ENCODE data around the gene BCAS1. TPM values are rescaled to one million over a fixed set of nuclear protein-coding genes. Genes with fewer than 3 reads are reported as not detected.

The BCAS1 gene
- total RNA-seq, 4 donors from 2014 or later, result 0.35 to 1.0 TPM; not detected in 2

DNA sequence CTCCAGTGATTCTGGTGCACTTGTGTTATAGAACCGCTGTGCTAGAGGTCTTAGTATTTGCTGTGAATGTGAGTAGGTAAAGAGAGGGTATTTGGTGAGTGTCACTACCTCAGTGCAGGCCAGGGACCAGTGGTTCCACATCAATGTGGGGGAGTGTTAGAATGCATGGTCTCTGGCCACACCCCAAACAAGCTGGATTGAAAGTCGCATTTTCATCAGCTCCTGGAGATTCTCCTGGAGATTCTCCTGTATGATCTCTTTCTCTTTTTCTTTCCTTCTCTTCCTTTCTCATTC, 26.8 kb upstream of the BCAS1 start:
- ATAC-seq, result no peak
- no peaks in the 10 kb centered on the region for H3K9me3 ChIP-seq
- no peak overlapping the region for H3K4me3 ChIP-seq
- H3K4me1 ChIP-seq, result no peaks in the 10 kb centered on the region
- WGBS, 2 donors (ENCODE audit: low coverage in 1 of 2), result 67 to 83% methylated on average over 2 of the region's 2 CpGs
- TF ChIP-seq POLR2A (IDR thresholded peaks at IDR 0.05) (no peak), EP300 (IDR thresholded peaks at IDR 0.05) (no peak)
- H3K36me3 ChIP-seq, result no peaks in the 10 kb centered on the region
- H3K27me3 ChIP-seq, result peaks cover 10% of the 10 kb centered on the region
- H3K27ac ChIP-seq, result no peak overlapping the region

DNA sequence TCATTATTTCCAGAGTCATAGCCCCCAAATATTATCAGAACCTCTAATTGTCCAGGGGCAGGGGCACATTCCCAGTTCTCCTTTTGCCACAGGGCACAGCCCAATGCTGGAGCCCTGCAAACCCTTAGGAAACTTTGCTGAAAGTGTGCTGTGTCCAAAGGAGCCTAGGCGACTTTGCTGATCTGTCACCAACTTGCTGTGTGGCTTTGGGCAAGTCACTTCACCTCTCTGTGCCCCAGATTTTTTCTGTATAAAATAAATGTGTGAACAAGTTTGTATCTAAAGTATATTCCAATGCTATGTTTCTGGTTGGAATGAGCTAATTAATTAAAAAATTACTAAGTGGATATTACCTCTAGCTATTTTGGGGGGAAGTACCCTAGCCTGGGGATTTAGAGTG, 25.4 kb upstream of the BCAS1 start:
- no peaks in the 10 kb centered on the region for H3K4me1 ChIP-seq
- H3K4me3 ChIP-seq, result no peak overlapping the region
- TF ChIP-seq EP300 (IDR thresholded peaks at IDR 0.05) (no peak), POLR2A (IDR thresholded peaks at IDR 0.05) (no peak), POLR2AphosphoS5 (IDR thresholded peaks at IDR 0.05) (no peak)
- TF ChIP-seq, protein P1, sequence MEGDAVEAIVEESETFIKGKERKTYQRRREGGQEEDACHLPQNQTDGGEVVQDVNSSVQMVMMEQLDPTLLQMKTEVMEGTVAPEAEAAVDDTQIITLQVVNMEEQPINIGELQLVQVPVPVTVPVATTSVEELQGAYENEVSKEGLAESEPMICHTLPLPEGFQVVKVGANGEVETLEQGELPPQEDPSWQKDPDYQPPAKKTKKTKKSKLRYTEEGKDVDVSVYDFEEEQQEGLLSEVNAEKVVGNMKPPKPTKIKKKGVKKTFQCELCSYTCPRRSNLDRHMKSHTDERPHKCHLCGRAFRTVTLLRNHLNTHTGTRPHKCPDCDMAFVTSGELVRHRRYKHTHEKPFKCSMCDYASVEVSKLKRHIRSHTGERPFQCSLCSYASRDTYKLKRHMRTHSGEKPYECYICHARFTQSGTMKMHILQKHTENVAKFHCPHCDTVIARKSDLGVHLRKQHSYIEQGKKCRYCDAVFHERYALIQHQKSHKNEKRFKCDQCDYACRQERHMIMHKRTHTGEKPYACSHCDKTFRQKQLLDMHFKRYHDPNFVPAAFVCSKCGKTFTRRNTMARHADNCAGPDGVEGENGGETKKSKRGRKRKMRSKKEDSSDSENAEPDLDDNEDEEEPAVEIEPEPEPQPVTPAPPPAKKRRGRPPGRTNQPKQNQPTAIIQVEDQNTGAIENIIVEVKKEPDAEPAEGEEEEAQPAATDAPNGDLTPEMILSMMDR (IDR thresholded peaks at IDR 0.05), result no peak
- H3K36me3 ChIP-seq, result no peaks in the 10 kb centered on the region
- no peak for ATAC-seq
- H3K27ac ChIP-seq, result no peak overlapping the region
- no peaks in the 10 kb centered on the region for H3K9me3 ChIP-seq
- H3K27me3 ChIP-seq, result peaks cover 10% of the 10 kb centered on the region
- 90 to 100% methylated on average over 1 of the region's 1 CpG for WGBS, 2 donors (ENCODE audit: low coverage in 1 of 2)

DNA sequence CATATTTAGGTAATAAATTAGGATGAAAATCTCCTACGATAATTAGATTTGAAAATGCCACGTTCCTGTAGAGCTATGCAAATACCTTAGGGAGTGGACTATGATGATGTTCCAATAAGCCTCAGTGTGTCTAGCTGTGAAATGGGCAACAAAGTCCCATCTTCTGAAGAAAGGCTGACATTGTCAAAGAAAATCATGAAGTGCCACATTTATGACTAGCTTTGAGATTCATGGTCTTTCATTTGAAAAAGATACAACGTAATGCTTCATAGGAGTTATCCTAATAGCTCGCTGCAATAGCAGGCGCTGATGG, 23.8 kb upstream of the BCAS1 start:
- no peak for ATAC-seq
- no peaks in the 10 kb centered on the region for H3K36me3 ChIP-seq
- H3K9me3 ChIP-seq, result no peaks in the 10 kb centered on the region
- no peak for TF ChIP-seq EP300 (IDR thresholded peaks at IDR 0.05)
- no peak for TF ChIP-seq POLR2AphosphoS5 (IDR thresholded peaks at IDR 0.05)
- no peak for TF ChIP-seq POLR2A (IDR thresholded peaks at IDR 0.05)
- TF ChIP-seq, protein P1 (IDR thresholded peaks at IDR 0.05), result no peak
- H3K27ac ChIP-seq, result no peak overlapping the region
- H3K27me3 ChIP-seq, result peaks cover 10% of the 10 kb centered on the region
- H3K4me1 ChIP-seq, result no peaks in the 10 kb centered on the region
- H3K4me3 ChIP-seq, result no peak overlapping the region
- WGBS, 2 donors (ENCODE audit: low coverage in 1 of 2), result 75 to 78% methylated on average over 4 to 5 of the region's 5 CpGs

DNA sequence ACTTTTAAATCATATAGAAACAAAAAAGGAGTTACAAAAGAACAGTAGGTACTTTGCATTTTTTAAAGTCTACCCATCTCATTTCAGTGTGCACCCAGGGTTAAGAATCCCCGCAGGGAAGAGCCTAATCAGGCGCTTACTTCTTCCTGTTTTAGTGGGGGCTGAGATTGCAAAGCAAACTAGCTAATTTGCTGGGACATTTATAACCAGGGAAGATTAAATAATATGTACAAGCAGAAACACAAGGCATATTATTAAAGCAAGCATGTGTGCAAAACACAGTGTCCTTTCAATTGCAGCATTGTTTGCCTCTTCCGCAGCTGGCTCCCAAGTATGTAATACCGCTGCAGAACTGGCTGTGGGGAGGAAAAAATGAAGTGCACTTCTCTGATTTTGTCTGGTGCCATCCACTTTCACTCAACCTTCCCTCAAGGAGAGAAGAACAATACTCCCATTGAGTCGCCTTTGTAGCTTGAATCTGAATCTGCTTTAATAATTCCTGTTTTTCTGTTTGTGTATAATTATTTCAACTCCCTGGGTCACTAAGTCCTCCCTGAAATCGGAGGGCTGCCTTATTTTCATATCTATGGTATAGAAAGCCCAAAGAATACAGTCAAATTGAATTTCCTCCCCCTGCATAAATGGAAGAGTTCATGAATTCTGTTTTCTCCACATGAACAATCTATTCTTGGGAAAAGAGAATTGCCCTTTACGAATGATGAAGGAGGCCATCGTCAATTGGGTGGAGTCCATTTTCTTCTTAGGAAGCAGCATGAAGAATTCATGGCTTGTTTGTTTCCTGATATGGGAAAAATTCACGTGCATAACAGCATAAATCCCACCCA, 23.3 kb upstream of the BCAS1 start:
- peaks cover 10% of the 10 kb centered on the region for H3K27me3 ChIP-seq
- H3K27ac ChIP-seq, result no peak overlapping the region
- TF ChIP-seq EP300 (IDR thresholded peaks at IDR 0.05) (no peak), POLR2A (IDR thresholded peaks at IDR 0.05) (no peak)
- H3K4me1 ChIP-seq, result no peaks in the 10 kb centered on the region
- no peak overlapping the region for H3K4me3 ChIP-seq
- ATAC-seq, result no peak
- H3K36me3 ChIP-seq, result no peaks in the 10 kb centered on the region
- WGBS, 2 donors (ENCODE audit: low coverage in 1 of 2), result 49 to 53% methylated on average over 8 to 9 of the region's 9 CpGs
- H3K9me3 ChIP-seq, result no peaks in the 10 kb centered on the region

DNA sequence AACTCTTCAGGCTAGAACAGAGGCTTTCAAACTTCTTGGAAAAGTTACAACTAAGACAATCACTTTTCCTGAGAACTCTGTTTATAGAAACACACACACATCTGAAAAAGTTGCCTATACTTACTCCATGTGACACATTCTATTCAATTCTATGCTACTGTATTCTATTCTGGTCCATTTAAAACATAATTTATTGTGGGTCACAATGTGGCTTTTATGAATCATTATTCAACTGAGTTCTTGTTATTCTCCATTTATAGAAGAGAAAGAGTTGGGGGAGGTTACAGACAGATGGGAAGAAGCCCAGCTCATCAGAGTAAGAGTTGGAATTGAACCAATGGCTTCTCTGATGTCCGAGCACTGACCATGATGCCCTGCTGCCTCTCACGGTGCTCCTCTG, 21.6 kb upstream of the BCAS1 start:
- Histone ChIP-seq H3K36me3 (no peaks in the 10 kb centered on the region), H3K27me3 (peaks cover 10% of the 10 kb centered on the region), H3K4me3 (no peak overlapping the region), H3K27ac (no peak overlapping the region), H3K4me1 (no peaks in the 10 kb centered on the region), H3K9me3 (no peaks in the 10 kb centered on the region)
- no peak for ATAC-seq
- WGBS, 2 donors (ENCODE audit: low coverage in 1 of 2), result 38 to 54% methylated on average over 1 to 2 of the region's 2 CpGs
- TF ChIP-seq EP300 (IDR thresholded peaks at IDR 0.05), result no peak
- TF ChIP-seq POLR2AphosphoS5 (IDR thresholded peaks at IDR 0.05), result no peak
- TF ChIP-seq, protein P1 (IDR thresholded peaks at IDR 0.05), result no peak
- no peak for TF ChIP-seq POLR2A (IDR thresholded peaks at IDR 0.05)

DNA sequence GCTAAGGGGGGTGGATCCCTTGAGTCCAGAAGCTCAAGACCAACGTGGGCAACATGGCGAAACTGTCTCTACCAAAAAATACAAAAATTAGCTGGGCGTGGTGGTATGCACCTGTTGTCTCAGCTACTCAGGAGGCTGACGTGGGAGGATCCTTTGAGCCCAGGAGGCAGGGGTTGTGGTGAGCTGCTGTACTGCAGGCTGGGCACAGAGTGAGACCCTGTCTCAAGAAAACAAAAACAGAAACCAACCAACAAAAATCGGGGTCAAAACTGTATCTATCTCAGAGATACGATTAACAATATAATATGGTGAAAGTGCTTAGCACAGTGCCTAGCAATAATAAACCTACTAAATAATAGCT, 20.7 kb upstream of the BCAS1 start:
- Histone ChIP-seq H3K36me3 (no peaks in the 10 kb centered on the region), H3K27me3 (peaks cover 10% of the 10 kb centered on the region), H3K27ac (no peak overlapping the region), H3K9me3 (no peaks in the 10 kb centered on the region), H3K4me3 (no peak overlapping the region), H3K4me1 (no peaks in the 10 kb centered on the region)
- WGBS, 2 donors (ENCODE audit: low coverage in 1 of 2), result 80 to 90% methylated on average over 4 to 5 of the region's 6 CpGs
- no peak for ATAC-seq
- TF ChIP-seq, protein P1 (IDR thresholded peaks at IDR 0.05), result no peak
- no peak for TF ChIP-seq EP300 (IDR thresholded peaks at IDR 0.05)
- TF ChIP-seq POLR2A (IDR thresholded peaks at IDR 0.05), result no peak
- no peak for TF ChIP-seq POLR2AphosphoS5 (IDR thresholded peaks at IDR 0.05)
